ENCODE results near the gene DNAJA2.
"Not testable (repeated sequence)": the region's sequence is repeated elsewhere in the genome, so short reads cannot be mapped to it uniquely, and the experiment has no call there.

The DNAJA2 gene

DNA sequence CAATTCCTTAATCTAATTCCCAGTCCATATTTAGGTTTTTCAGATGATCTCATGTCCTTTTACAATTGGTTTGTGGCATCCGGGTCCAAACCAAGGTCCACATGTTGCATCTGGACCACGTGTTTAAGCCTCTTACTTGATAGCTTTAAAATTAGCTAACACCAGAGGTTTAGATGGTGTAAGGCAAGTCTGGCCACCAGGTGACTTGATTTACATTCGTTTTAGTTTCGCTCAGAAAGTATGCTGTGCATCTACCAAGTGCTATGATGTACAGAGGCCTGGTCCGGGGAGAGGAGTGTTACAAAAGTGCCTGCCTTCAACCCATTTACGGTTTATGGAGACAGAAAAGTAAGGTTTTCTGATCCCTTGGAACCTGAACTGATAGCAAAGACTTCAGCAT, 878 bp upstream of the DNAJA2 start:
- no peak for DNase-seq

GRCh38 chr16:46973996-46974324, 486 bp upstream of the DNAJA2 start:
- no peak for DNase-seq

- DNase-seq, result peak; percentile 44
Observed at GRCh38 chr16:46972429-46973206, 856 bp downstream of the DNAJA2 start.

DNA sequence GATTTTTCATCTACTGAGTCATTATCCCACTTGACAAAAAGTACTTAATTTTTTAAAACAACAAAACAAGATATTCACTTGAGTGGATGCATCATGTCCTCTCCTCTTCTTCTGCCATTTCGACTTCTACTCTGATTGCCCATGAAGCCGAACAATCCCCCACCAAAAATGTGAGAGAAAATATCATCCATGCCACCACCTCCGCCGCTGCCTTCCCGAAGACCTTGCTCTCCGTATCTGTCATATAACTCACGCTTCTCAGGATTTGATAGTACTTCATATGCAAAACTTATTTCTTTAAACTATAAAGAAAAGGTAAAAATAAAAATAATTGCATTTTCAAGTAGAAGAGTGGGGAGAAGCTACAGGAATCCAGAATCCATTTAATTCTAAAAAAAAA, 2.2 kb downstream of the DNAJA2 start:
- DNase-seq, result no peak

GRCh38 chr16:46970089-46970488, 3.4 kb downstream of the DNAJA2 start:
- DNase-seq, result no peak

GRCh38 chr16:46968063-46968435, 5.4 kb downstream of the DNAJA2 start:
- DNase-seq, result no peak

DNA sequence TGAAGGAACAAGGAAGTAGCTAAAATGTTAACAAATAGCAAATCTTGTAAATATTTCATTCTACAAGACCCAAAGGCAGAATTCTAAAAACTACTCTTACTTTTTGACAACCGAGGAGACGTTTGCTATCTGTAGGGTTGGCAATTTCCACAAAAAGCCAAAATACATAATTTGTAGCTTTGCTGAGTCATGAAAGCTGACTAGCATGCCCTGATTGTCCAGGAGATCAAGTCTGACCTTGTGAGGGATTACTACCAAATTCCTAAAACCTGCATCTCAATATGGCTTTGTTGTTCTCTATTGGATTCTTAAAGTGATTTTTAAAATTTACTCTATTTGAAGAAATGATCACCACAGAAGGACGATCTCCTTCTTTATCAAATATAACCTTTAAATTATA, 10.8 kb downstream of the DNAJA2 start:
- DNase-seq, result no peak

GRCh38 chr16:46961373-46962353, 11.8 kb downstream of the DNAJA2 start:
- no peak for DNase-seq

DNA sequence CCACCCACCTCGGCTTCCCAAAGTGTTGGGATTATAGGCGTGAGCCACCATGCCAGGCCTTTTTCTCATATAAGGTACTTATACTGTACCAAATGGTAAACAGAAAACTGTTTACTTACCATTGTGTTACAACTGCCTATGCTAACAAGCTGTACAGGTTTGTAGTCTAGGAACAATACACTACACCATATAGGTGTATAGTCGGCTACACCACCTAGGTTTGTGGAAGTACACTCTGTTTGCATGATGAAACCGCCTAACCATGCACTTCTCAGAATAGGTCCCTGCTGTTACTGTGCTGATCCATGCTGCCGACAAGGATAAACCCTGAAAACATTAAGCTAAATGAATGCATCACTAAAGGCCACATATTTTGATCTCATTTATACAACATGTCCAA, 18.9 kb downstream of the DNAJA2 start:
- DNase-seq, result no peak

GRCh38 chr16:46950009-46950408, 23.5 kb downstream of the DNAJA2 start:
- DNase-seq, result no peak

- DNase-seq, result no peak
Observed at GRCh38 chr16:46949241-46949892, 24.1 kb downstream of the DNAJA2 start.

DNA sequence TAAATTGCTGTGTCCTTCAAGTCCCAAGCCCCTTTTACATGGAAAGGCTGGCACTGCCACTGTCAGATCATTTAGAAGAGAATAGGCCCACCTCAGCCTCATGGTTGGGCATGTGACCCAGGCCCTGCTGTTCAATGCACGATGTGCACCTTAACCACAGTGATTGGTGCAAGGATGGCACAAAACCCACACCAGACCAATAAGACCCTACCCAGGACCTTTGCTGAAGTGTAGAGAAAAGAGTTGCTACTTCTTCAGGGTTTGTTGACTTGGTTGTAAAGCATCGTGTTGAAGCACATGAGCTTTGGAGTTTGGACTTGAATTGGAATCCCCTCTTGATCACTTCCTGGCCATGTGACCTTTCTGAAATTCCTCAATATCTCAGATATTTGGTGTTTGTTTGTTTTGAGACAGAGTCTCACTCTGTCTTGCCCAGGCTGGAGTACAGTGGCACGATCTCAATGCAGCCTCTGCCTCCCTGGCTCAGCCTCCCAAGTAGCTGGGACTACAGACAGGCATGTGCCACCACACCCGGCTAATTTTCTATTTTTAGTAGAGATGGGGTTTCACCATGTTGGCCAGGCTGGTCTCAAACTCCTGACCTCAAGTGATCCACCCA, 24.8 kb downstream of the DNAJA2 start:
- DNase-seq, result no peak

DNA sequence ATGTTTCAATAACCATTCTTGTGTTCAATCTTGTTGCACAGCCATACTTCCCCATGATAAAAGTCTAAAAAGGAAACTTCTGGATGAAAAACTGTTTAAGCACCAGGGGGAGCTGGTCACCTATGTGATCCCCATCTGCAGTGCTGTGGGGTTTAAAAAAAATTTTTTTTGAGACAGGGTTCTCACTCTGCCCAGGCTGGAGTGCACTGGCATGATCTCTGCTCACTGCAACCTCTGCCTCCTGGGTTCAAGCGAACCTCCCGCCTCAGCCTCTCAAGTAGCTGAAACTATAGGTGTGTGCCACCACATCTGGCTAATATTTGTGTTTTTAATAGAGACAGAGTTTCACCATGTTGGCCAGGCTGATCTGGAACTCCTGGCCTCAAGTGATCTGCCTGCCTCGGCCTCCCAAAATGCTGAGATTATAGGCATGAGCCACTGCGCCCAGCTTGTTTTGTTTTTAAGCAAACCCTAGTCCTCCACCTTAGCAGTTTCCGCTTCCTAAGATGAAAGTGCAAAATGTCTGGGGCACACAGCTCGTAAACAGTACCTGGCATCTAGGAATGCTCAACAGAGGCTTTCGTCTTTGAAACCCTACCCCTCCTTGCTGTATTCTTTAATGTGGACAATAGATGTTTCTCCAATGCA, 25.4 kb downstream of the DNAJA2 start:
- peak; percentile 51 for DNase-seq

GRCh38 chr16:46944713-46945112, 28.8 kb downstream of the DNAJA2 start:
- not testable (repeated sequence) for DNase-seq

DNA sequence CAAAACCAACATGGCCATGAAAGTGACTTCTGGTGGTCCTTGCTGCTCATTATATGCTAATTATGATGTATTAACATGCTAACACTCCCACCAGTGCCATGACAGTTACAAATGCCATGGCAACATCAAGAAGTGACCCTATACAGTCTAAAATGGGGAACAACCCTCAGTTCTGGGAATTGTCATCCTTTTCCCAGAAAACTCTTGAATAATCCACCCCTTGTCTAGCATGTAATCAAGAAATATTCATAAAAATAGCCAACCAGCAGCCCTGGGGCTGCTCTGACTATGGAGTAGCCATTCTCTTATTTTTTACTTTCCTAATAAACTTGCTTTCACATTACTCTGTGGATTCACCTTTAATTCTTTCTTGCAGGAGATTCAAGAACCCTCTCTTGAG, 35.9 kb downstream of the DNAJA2 start:
- DNase-seq, result no peak

GRCh38 chr16:46932802-46933201, 40.7 kb downstream of the DNAJA2 start:
- peak; percentile 25 for DNase-seq

GRCh38 chr16:46930861-46931260, 42.6 kb downstream of the DNAJA2 start:
- DNase-seq, result no peak

- no peak for DNase-seq
Observed at GRCh38 chr16:46929378-46930332, 43.8 kb downstream of the DNAJA2 start.

DNA sequence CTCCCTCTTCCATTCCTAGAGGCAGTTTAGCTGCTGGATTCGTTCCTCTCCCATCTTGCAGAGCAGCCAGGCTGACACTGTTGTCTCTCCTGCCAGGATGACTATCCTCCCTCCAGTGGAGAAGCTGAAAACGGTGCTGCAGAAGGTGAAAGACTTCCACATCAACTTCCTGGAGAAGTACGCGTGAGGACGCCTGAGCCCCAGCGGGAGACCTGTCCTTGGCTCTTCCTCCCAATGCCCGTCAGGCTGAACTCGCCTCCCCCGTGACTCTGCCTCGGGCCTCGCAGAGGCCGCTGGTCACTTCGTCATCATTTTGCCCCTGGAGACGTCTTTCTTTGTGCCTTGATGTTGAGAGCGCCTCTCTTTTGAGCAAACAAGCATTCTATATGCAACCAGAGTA, 44.7 kb downstream of the DNAJA2 start:
- no peak for DNase-seq

DNA sequence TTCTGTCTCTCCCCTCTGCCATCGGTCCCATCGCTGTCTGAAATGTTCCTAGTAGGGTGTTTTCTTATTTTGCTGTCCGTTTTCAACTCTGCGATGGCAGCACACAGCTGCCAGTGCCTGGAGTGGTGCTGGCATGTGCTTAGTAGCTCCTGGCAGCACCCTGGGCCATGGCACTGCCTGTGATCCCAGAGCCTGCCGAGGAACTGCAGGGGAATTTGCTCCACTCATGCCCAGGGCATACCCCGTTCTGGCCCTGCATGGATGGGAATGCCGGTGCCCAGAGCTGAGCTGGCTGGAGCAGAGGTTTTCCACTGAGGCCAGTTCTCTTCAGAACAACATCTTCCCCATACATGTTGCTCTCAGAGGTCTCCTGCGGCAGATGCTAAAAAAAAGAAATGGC, 46.2 kb downstream of the DNAJA2 start:
- DNase-seq, result no peak

GRCh38 chr16:46926470-46927225, 46.8 kb downstream of the DNAJA2 start:
- no peak for DNase-seq
